Naive thymus-derived CD8-positive, alpha-beta T cell (primary cell): ENCODE measurements around the gene ZNF469. TPM values are rescaled to one million over a fixed set of nuclear protein-coding genes. Genes with fewer than 3 reads are reported as not detected.

Experiments
- ATAC-seq, 2 donors: fragments of 150-1000 bp; cut with Tn5 transposase in 1 of 2; sonication (Bioruptor Pico), chemical (Tn5 transposase) in 1 of 2; 1 replicate in 1 of 2; 2 replicates in 1 of 2; pipeline ENCODE4 v1.10.0; 2021; ENCODE audit warnings: mild to moderate bottlenecking in 2 of 2, moderate library complexity in 2 of 2
- POLR2A ChIA-PET: fragments of 350-600 bp; sonication (Branson Sonifier 250); formaldehyde crosslinking; loops from one replicate; lab custom pipeline; 2021; ENCODE audit warnings: antibody characterized with exemption; lab: Charles Lee
- DNase-seq, 10 donors: peaks; one replicate each; pipeline versions ENCODE4 v3.0.0 to v3.0.0-alpha.2; 2020 to 2022
- H3K27ac Mint-ChIP-seq, 10 donors: one replicate each; pipeline ENCODE4 v1.8.0; 2020 to 2022; ENCODE audit warnings: mild to moderate bottlenecking in 10 of 10, mixed read lengths in 10 of 10, moderate library complexity in 4 of 10, inconsistent platforms in 1 of 10
- H3K27me3 Mint-ChIP-seq, 5 donors: one replicate each; pipeline ENCODE4 v1.8.0; 2021 to 2022; ENCODE audit warnings: mixed read lengths in 5 of 5
- H3K36me3 Mint-ChIP-seq, 3 donors: one replicate each; pipeline ENCODE4 v1.8.0; 2020 to 2022; ENCODE audit warnings: mixed read lengths in 3 of 3, mild to moderate bottlenecking in 2 of 3, inconsistent platforms in 1 of 3
- H3K4me1 Mint-ChIP-seq, 4 donors: one replicate each; pipeline ENCODE4 v1.8.0; 2021 to 2022; ENCODE audit warnings: mixed read lengths in 4 of 4
- H3K4me3 Mint-ChIP-seq, 10 donors: one replicate each; pipeline ENCODE4 v1.8.0; 2020 to 2022; ENCODE audit warnings: mild to moderate bottlenecking in 10 of 10, mixed read lengths in 10 of 10, moderate library complexity in 6 of 10, inconsistent platforms in 1 of 10
- H3K9me3 Mint-ChIP-seq, 9 donors: one replicate each; pipeline ENCODE4 v1.8.0; 2020 to 2022; ENCODE audit warnings: mixed read lengths in 9 of 9, mild to moderate bottlenecking in 3 of 9, inconsistent platforms in 1 of 9, moderate library complexity in 1 of 9
- polyA plus RNA-seq, 3 donors: library from polyadenylated mRNA; unstranded; fragments of 300-500 nt; fragmentation: Illumina TruSeq; gene quantifications; one replicate each; pipeline ENCODE4 v1.2.3, GENCODE V29; 2021
- total RNA-seq, 8 experiments: library from RNA in 2 of 8; stranded (reverse) in 2 of 8; gene quantifications; one replicate each; pipeline ENCODE4 v1.2.3 and lab custom pipeline; 2021 to 2026

ZNF469 gene
- total and polyA plus RNA-seq, 5 experiments from 2014 or later, result 0.01 to 2.1 (median 0.10) TPM

GRCh38 chr16:88385831-88386815, 3.4 kb downstream of the ZNF469 start:
- DNase-seq, result no peak
- peaks cover 3 to 14% (median 7%) of the 10 kb centered on the region in 4 donors for H3K4me1 Mint-ChIP-seq
- ATAC-seq, result no peak
- H3K27ac Mint-ChIP-seq, result no peak overlapping the region
- no peaks in the 10 kb centered on the region for H3K9me3 Mint-ChIP-seq
- POLR2A ChIA-PET, result no interaction called here
- H3K27me3 Mint-ChIP-seq, result peaks cover 15 to 53% (median 29%) of the 10 kb centered on the region in 5 donors
- peaks cover 0 to 4% (median 0%) of the 10 kb centered on the region in 3 donors for H3K36me3 Mint-ChIP-seq
- H3K4me3 Mint-ChIP-seq, result peak overlapping the region in 1 of 10 donors; percentile 41

DNA sequence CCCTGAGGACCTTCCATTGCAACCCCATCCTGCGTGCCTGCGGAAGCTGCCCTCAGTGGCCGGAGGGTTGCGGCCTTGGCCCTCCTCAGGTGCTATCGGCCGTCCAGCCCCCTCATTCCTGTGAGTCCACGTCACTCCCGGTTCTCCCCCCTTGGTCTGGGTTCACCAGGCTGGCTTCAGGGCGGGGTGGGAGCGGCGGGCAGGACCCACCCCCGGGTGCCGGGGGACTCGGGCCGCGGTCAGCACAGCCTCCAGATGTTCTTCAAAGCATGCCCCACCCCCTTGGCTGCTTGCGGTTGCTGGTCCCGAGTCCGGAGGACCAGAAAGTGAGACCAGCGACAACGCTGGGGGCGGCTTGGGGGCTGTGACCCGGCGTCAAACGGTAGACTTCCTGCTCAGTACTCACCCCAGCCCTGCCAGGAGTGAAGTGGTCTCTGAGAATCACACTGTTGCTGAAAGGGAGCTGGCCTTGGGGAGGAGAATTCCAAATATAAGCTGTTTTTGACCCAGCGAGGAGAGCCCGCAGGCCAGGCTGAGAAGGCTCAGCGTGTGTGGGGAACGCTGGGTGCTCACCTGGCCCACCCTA, 4.5 kb downstream of the ZNF469 start:
- ATAC-seq, result no peak
- POLR2A ChIA-PET, result no interaction called here
- DNase-seq, result no peak
- Mint-ChIP-seq H3K4me1 (peaks cover 3 to 14% (median 7%) of the 10 kb centered on the region in 4 donors), H3K27ac (no peak overlapping the region), H3K4me3 (no peak overlapping the region), H3K36me3 (peaks cover 0 to 4% (median 0%) of the 10 kb centered on the region in 3 donors), H3K9me3 (no peaks in the 10 kb centered on the region), H3K27me3 (peaks cover 15 to 55% (median 26%) of the 10 kb centered on the region in 5 donors)

DNA sequence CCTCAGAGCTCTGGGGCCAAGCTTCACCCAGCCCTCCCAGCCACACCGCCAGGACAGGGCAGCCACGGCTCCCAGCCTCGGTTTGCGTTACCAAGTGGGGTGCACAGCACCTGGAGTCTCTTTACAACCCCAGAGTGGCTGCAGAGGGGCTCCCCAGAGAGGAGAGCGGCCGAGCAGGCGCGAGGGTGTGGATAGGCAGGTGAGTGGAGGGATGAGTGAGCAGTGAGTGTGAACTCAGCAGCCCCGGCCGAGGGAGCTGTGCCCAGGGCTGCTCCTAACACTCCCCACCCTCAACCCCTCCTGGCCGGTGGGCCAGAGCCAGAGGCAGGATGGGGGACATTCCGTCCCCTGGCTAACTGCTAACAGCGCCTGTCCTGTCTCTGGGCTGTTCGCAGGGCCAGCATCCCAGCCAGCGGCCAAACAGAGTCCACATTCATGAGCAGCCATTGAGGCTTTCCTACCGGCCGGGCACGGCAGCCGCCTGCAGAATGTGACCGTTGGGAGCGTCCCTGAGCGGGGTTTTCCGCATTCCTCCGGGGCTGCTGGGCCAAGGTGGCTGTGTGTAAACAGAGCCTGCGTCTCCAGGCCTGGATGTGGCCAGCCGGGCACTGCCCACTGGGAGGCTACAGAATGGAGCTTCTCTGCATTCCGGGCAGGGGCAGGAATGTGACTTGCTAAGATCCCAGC, 5.3 kb downstream of the ZNF469 start:
- DNase-seq (no peak), ATAC-seq (no peak)
- Mint-ChIP-seq H3K27ac (peak overlapping the region in 1 of 10 donors; percentile 87), H3K27me3 (peaks cover 12 to 55% (median 24%) of the 10 kb centered on the region in 5 donors), H3K9me3 (no peaks in the 10 kb centered on the region), H3K4me3 (no peak overlapping the region), H3K36me3 (peaks cover 0 to 2% (median 0%) of the 10 kb centered on the region in 3 donors), H3K4me1 (peaks cover 0 to 10% (median 4%) of the 10 kb centered on the region in 4 donors)
- POLR2A ChIA-PET, result no interaction called here

DNA sequence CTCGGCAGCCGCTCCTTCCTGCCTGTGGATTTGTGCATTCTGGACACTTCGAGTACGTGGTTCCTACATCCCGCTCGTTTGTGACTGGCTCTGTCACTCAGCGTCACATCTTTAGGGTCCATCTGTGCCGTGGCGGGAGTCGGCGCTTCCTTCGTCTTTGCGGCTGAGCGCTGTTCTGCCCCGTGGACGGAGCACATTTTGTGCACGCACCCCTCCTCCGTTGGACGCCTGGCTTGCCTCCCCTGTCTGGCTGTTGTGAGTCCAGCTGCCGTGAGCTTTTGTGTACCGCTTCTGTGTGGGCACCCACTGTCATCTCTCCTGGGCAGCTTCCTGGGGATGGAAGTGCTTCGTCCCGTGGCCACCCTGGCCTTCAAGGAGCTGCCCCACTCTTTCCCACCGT, 6.4 kb downstream of the ZNF469 start:
- Mint-ChIP-seq H3K27ac (no peak overlapping the region), H3K9me3 (no peaks in the 10 kb centered on the region), H3K4me1 (peaks cover 0 to 7% (median 2%) of the 10 kb centered on the region in 4 donors), H3K36me3 (no peaks in the 10 kb centered on the region), H3K27me3 (peaks cover 10 to 52% (median 21%) of the 10 kb centered on the region in 5 donors), H3K4me3 (no peak overlapping the region)
- POLR2A ChIA-PET, result no interaction called here
- ATAC-seq (no peak), DNase-seq (no peak)

- no peaks in the 10 kb centered on the region for H3K36me3 Mint-ChIP-seq
- ATAC-seq (no peak), DNase-seq (no peak)
- H3K9me3 Mint-ChIP-seq, result no peaks in the 10 kb centered on the region
- no peak overlapping the region for H3K27ac Mint-ChIP-seq
- POLR2A ChIA-PET, result no interaction called here
- no peak overlapping the region for H3K4me3 Mint-ChIP-seq
- H3K27me3 Mint-ChIP-seq, result peaks cover 8 to 47% (median 18%) of the 10 kb centered on the region in 5 donors
- H3K4me1 Mint-ChIP-seq, result peaks cover 0 to 4% (median 0%) of the 10 kb centered on the region in 4 donors
Measured at GRCh38 chr16:88389621-88390160, 6.9 kb downstream of the ZNF469 start.

- Mint-ChIP-seq H3K9me3 (no peaks in the 10 kb centered on the region), H3K36me3 (no peaks in the 10 kb centered on the region), H3K4me1 (no peaks in the 10 kb centered on the region), H3K27ac (peak overlapping the region in 1 of 10 donors; percentile 13), H3K4me3 (no peak overlapping the region), H3K27me3 (peaks cover 4 to 41% (median 12%) of the 10 kb centered on the region in 5 donors)
- ATAC-seq (no peak), DNase-seq (no peak)
- POLR2A ChIA-PET, result no interaction called here
Measured at GRCh38 chr16:88390265-88390664, 7.5 kb downstream of the ZNF469 start.

GRCh38 chr16:88390735-88391134, 8.0 kb downstream of the ZNF469 start:
- Mint-ChIP-seq H3K4me1 (no peaks in the 10 kb centered on the region), H3K27me3 (peaks cover 2 to 37% (median 12%) of the 10 kb centered on the region in 5 donors), H3K4me3 (no peak overlapping the region)

DNA sequence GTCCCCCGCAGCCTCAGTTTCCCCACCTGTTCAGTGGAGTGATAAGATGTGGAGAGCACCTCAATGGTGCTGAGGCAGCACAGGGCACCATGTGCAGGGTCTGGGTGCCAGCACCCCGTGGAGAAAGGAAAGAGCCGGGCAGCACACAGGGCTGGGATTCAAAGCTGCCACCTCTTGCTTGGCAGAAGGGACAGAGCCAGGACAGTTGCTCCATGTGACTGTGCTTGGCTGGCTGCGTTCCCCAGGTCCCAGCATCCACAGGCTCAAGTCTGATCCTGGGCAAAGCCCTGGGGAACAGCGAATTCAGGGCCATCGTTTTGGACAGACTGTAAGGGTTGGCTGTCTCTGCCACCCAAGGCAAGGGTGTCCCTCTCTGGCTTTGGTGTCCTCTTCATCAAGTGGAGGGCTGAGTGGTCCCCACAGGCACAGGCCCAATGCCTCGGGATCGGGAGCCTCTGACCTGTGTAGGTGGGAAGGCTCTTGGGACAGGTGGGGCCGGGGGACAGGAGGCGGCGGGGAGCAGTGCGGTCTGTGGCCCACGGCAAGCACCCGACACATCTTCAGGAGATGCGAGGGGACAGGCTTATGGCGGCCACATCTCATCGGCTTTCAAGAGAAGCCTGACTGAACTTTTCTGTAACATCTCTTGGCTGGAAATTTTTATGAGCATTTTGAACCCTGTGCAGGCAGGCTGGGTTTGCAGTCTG, 8.5 kb downstream of the ZNF469 start:
- POLR2A ChIA-PET, result no interaction called here
- Mint-ChIP-seq H3K4me3 (no peak overlapping the region), H3K4me1 (no peaks in the 10 kb centered on the region), H3K36me3 (no peaks in the 10 kb centered on the region), H3K27me3 (peaks cover 2 to 31% (median 9%) of the 10 kb centered on the region in 5 donors), H3K27ac (peak overlapping the region in 1 of 10 donors; percentile 85), H3K9me3 (no peaks in the 10 kb centered on the region)
- DNase-seq (no peak), ATAC-seq (no peak)

More at GRCh38 chr16:88390735-88391134, 8.0 kb downstream of the ZNF469 start:
- no peak for DNase-seq
- no peaks in the 10 kb centered on the region for H3K36me3 Mint-ChIP-seq
- peak overlapping the region in 2 of 10 donors; percentile 13 to 85 for H3K27ac Mint-ChIP-seq
- ATAC-seq, result no peak
- POLR2A ChIA-PET, result no interaction called here
- H3K9me3 Mint-ChIP-seq, result no peaks in the 10 kb centered on the region

DNA sequence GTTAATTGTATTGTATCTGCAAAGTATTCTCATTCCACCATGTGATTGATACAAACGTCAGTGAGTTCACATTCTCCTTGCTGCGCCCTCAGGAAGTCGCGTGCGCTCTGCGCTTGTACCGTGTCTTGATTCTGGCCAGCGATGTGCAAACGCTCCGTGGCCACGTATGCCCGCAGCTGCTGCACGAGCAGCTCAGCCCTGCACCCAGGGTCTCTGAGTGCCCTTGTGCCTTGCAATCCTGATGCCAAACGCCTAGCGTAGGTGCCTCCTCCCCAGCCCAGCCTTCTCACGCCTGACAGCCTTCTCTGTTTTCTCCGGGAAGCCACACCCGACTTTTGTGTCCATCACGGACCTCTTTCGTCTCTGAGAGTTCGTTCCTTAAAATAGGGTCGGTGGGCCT, 9.4 kb downstream of the ZNF469 start:
- POLR2A ChIA-PET, result no interaction called here
- Mint-ChIP-seq H3K4me1 (no peaks in the 10 kb centered on the region), H3K9me3 (no peaks in the 10 kb centered on the region), H3K27ac (peak overlapping the region in 1 of 10 donors; percentile 76), H3K27me3 (peaks cover 2 to 26% (median 6%) of the 10 kb centered on the region in 5 donors), H3K36me3 (no peaks in the 10 kb centered on the region), H3K4me3 (no peak overlapping the region)
- DNase-seq (no peak), ATAC-seq (no peak)

DNA sequence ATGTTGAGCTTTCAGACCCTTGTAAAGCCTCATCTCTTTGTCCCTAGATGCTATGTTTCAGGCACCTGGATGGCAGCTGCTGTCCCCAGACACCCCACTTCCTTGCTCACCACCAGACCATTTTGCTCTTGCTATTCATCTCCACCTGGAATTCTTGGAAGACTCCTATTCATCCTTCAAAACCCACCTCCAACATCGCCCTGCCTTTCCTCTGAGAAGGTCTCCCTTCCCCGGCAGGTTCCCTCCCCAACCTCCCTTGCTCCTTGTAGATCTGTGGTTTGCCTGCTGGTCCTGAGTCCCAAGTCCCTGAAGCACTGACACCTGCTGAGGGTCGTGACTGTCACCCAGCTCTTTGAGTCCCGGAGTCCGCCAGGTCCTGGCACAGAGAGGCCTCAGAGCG, 9.9 kb downstream of the ZNF469 start:
- Mint-ChIP-seq H3K4me3 (no peak overlapping the region), H3K36me3 (no peaks in the 10 kb centered on the region), H3K27ac (peak overlapping the region in 1 of 10 donors; percentile 76), H3K9me3 (no peaks in the 10 kb centered on the region), H3K4me1 (no peaks in the 10 kb centered on the region), H3K27me3 (peaks cover 2 to 26% (median 6%) of the 10 kb centered on the region in 5 donors)
- no peak for ATAC-seq
- DNase-seq, result no peak
- POLR2A ChIA-PET, result no interaction called here

DNA sequence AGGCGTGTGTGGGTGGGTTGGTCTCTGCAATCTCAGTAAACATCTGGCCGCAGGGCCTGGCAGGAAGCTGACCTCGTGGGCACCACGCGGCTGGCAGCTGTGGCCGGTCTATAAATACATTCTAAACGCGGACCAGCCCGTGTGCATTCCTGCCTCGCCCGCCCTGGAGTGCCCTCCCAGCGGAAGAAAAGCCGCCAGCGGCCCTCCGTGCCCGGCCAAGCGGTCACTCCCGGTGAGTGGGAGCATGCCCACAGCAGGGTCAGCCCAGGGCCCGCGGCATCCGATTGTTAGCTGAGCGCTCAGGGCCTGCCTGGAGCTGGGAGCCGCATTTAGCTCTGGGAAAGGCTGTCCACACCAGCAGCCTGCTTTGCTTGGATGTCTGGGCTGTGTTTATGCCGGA, 10.3 kb downstream of the ZNF469 start:
- peaks cover 0 to 3% (median 0%) of the 10 kb centered on the region in 9 donors for H3K9me3 Mint-ChIP-seq
- no peak overlapping the region for H3K27ac Mint-ChIP-seq
- no peaks in the 10 kb centered on the region for H3K36me3 Mint-ChIP-seq
- no peaks in the 10 kb centered on the region for H3K4me1 Mint-ChIP-seq
- DNase-seq (no peak), ATAC-seq (no peak)
- POLR2A ChIA-PET, result no interaction called here
- H3K4me3 Mint-ChIP-seq, result no peak overlapping the region
- H3K27me3 Mint-ChIP-seq, result peaks cover 2 to 26% (median 6%) of the 10 kb centered on the region in 5 donors

DNA sequence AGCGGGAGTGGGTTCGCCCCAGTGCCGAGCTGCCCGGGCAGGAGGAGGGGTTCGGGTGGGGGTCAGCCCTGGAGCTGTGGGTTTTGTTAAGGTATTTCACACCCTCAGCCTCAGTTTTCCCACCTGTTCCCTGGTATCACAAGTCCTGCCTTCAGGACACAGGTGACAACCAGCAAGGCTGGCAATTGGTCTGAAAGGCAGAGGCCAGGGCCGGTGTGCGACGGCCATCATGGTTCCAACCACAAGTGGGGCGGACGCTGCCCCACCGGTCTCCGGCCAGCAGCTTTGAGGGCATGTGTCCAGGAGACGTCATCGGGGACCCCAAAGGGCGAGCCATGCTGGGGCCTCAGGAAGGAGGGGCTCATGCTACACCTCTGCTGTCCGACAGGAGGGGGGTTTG, 10.8 kb downstream of the ZNF469 start:
- Mint-ChIP-seq H3K27me3 (peaks cover 2 to 26% (median 6%) of the 10 kb centered on the region in 5 donors), H3K36me3 (no peaks in the 10 kb centered on the region), H3K27ac (no peak overlapping the region), H3K9me3 (peaks cover 0 to 8% (median 0%) of the 10 kb centered on the region in 9 donors), H3K4me1 (no peaks in the 10 kb centered on the region), H3K4me3 (no peak overlapping the region)
- POLR2A ChIA-PET, result no interaction called here
- ATAC-seq, result no peak
- no peak for DNase-seq
